ENCODE data around the gene FOXP1. TPM values are rescaled to one million over a fixed set of nuclear protein-coding genes. Genes with fewer than 3 reads are reported as not detected.

The FOXP1 gene
- total and polyA plus RNA-seq, 8 donors, result 95.1 to 143 (median 123) TPM

- no peak for TF ChIP-seq CTCF (IDR thresholded peaks at IDR 0.05)
- H3K36me3 ChIP-seq, result no peaks in the 10 kb centered on the region
- intact Hi-C loops (cut with DNase I), result no loop called here
- DNase-seq (no peak), ATAC-seq (no peak)
- no peak overlapping the region for H3K4me3 ChIP-seq
- no peaks in the 10 kb centered on the region for H3K27me3 ChIP-seq
- H3K27ac ChIP-seq, result no peak overlapping the region
- H3K4me1 ChIP-seq, result peaks cover 0 to 7% of the 10 kb centered on the region in 2 donors
- H3K9me3 ChIP-seq, result no peaks in the 10 kb centered on the region
Measured at GRCh38 chr3:71268462-71268999, 315.0 kb downstream of the FOXP1 start.

GRCh38 chr3:71266875-71267274, 316.7 kb downstream of the FOXP1 start:
- DNase-seq, result no peak
- Histone ChIP-seq H3K36me3 (no peaks in the 10 kb centered on the region), H3K27ac (no peak overlapping the region), H3K4me3 (no peak overlapping the region), H3K27me3 (no peaks in the 10 kb centered on the region), H3K4me1 (peaks cover 0 to 7% of the 10 kb centered on the region in 2 donors), H3K9me3 (no peaks in the 10 kb centered on the region)
- intact Hi-C loops (cut with DNase I), result no loop called here
- no peak for TF ChIP-seq CTCF (IDR thresholded peaks at IDR 0.05)
- no peak for ATAC-seq

- ATAC-seq, result no peak
- no peak for DNase-seq
- H3K36me3 ChIP-seq, result no peaks in the 10 kb centered on the region
- H3K27ac ChIP-seq, result no peak overlapping the region
- no peaks in the 10 kb centered on the region for H3K27me3 ChIP-seq
- H3K4me3 ChIP-seq, result no peak overlapping the region
- peaks cover 0 to 7% of the 10 kb centered on the region in 2 donors for H3K4me1 ChIP-seq
- intact Hi-C loops (cut with DNase I), result no loop called here
- no peak for TF ChIP-seq CTCF (IDR thresholded peaks at IDR 0.05)
- no peaks in the 10 kb centered on the region for H3K9me3 ChIP-seq
Measured at GRCh38 chr3:71265365-71265915, 318.1 kb downstream of the FOXP1 start.

GRCh38 chr3:71264840-71265239, 318.7 kb downstream of the FOXP1 start:
- no peaks in the 10 kb centered on the region for H3K36me3 ChIP-seq
- TF ChIP-seq CTCF (IDR thresholded peaks at IDR 0.05), result no peak
- H3K27me3 ChIP-seq, result no peaks in the 10 kb centered on the region
- no peaks in the 10 kb centered on the region for H3K9me3 ChIP-seq
- ATAC-seq (peak; percentile 27), DNase-seq (no peak)
- H3K4me1 ChIP-seq, result peaks cover 0 to under 1% of the 10 kb centered on the region in 2 donors
- no peak overlapping the region for H3K4me3 ChIP-seq
- no peak overlapping the region for H3K27ac ChIP-seq
- intact Hi-C loops (cut with DNase I), result no loop called here

GRCh38 chr3:71262364-71263265, 320.9 kb downstream of the FOXP1 start:
- DNase-seq (no peak), ATAC-seq (peak; percentile 50)
- no peaks in the 10 kb centered on the region for H3K27me3 ChIP-seq
- H3K4me1 ChIP-seq, result peaks cover 0 to 8% of the 10 kb centered on the region in 2 donors
- no peak overlapping the region for H3K27ac ChIP-seq
- no peaks in the 10 kb centered on the region for H3K36me3 ChIP-seq
- TF ChIP-seq CTCF (IDR thresholded peaks at IDR 0.05), result no peak
- intact Hi-C loops (cut with DNase I), result no loop called here
- no peaks in the 10 kb centered on the region for H3K9me3 ChIP-seq
- H3K4me3 ChIP-seq, result no peak overlapping the region
